Prostate gland (tissue), 2 donors: ENCODE results near the gene FIG4.

ENCODE experiments used
- CTCF ChIP-seq, 4 experiments: fragments of 200-600 bp in 2 of 4; fragments of 450-650 bp in 2 of 4; sonication (generic) in 2 of 4; IDR thresholded peaks; 1 replicate in 3 of 4; 2 replicates in 1 of 4; pipeline ENCODE4 v1.5.1; 2016 to 2019; ENCODE audit warnings: antibody characterized with exemption in 4 of 4, mild to moderate bottlenecking in 2 of 4, moderate library complexity in 2 of 4
- POLR2A ChIP-seq: fragments of 450-650 bp; IDR thresholded peaks from one replicate; pipeline ENCODE4 v1.6.1; 2016; ENCODE audit warnings: antibody characterized with exemption, mild to moderate bottlenecking
- POLR2AphosphoS5 ChIP-seq: sonication (generic); formaldehyde crosslinking; IDR thresholded peaks from one replicate; pipeline ENCODE4 v1.6.1; 2017; ENCODE audit warnings: antibody characterized with exemption

DNA sequence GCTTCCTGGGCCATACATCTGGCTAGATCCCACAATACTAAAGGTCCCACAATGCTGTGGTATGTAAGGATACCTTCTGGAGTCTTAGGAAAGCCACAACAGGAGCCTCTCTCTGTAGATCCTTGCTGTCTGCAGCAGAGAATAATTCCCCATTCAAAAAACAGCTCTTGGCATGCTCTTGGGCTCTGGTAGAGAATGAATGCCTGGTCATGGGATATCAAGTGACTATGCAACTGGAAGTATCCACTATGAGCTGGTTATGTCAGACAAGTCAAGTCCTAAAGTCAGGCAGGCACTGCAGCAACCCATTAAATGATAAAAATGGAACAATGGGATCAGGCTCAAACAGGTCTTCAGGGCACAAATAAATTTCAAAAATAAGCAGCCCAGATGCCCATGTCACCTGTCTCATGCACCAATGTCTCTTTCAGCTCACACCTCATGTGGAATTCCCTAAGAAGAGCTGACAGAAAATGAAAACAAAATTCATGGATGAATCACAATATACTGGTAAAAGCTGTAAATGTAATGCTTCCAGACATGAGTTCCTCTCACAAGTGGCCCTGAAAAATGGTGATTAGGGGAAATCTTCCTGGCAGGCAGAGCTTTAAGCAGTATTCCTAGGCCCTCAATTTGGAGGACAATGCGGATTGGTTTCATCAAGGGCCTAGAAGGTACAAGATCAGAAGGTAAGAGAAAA lies 4.4 kb upstream of the FIG4 start:
- TF ChIP-seq POLR2A (no peak), POLR2AphosphoS5 (no peak), CTCF (IDR thresholded peaks at IDR 0.05) (no peak)
